BJ (cell line): ENCODE measurements around the gene ENG. TPM values are rescaled to one million over a fixed set of nuclear protein-coding genes. Genes with fewer than 3 reads are reported as not detected.
"Not testable (repeated sequence)": the region's sequence is repeated elsewhere in the genome, so short reads cannot be mapped to it uniquely, and the experiment has no call there.

Experiments
- CTCF ChIA-PET: fragments of 350-600 bp; formaldehyde crosslinking; extraction: SDS; loops from one replicate; lab custom pipeline; 2021; ENCODE audit warnings: antibody characterized with exemption, inconsistent platforms; lab: Yijun Ruan, JAX
- POLR2A ChIA-PET: fragments of 300-600 bp; sonication (Branson Sonifier 250); formaldehyde crosslinking; extraction: SDS; loops from one replicate; lab custom pipeline; 2021; ENCODE audit warnings: antibody characterized with exemption; lab: Charles Lee
- DNase-seq: peaks from one replicate; pipeline ENCODE4 v3.0.0-alpha.2; 2011; ENCODE audit warnings: low read depth
- H3K27me3 ChIP-seq: 2 replicates; pipeline ENCODE4 v1.6.0; 2011; ENCODE audit warnings: low read length; ENCODE audit not compliant: control insufficient read depth, insufficient read depth
- H3K36me3 ChIP-seq: 2 replicates; pipeline ENCODE4 v1.5.1; 2011; ENCODE audit warnings: low read length; ENCODE audit not compliant: control insufficient read depth, insufficient read depth
- H3K4me3 ChIP-seq: 2 replicates; pipeline ENCODE4 v1.5.1; 2011; ENCODE audit warnings: low read depth, mild to moderate bottlenecking, control low read depth, low read length
- polyA plus RNA-seq: library from polyadenylated mRNA; depleted of rRNA; stranded (reverse); fragments of >200 nt; gene quantifications from 2 replicates; pipeline ENCODE4 v1.2.3, GENCODE V29; 2011
- TF ChIP-seq, protein P1 (sequence below): IDR thresholded peaks from 2 replicates; pipeline ENCODE4 v1.5.1; 2011; ENCODE audit warnings: low read depth, mild to moderate bottlenecking, control low read depth, inconsistent platforms, low read length, moderate library complexity; ENCODE audit not compliant: insufficient read depth

Gene ENG
- polyA plus RNA-seq, 1 experiment, result 44.6 TPM

DNA sequence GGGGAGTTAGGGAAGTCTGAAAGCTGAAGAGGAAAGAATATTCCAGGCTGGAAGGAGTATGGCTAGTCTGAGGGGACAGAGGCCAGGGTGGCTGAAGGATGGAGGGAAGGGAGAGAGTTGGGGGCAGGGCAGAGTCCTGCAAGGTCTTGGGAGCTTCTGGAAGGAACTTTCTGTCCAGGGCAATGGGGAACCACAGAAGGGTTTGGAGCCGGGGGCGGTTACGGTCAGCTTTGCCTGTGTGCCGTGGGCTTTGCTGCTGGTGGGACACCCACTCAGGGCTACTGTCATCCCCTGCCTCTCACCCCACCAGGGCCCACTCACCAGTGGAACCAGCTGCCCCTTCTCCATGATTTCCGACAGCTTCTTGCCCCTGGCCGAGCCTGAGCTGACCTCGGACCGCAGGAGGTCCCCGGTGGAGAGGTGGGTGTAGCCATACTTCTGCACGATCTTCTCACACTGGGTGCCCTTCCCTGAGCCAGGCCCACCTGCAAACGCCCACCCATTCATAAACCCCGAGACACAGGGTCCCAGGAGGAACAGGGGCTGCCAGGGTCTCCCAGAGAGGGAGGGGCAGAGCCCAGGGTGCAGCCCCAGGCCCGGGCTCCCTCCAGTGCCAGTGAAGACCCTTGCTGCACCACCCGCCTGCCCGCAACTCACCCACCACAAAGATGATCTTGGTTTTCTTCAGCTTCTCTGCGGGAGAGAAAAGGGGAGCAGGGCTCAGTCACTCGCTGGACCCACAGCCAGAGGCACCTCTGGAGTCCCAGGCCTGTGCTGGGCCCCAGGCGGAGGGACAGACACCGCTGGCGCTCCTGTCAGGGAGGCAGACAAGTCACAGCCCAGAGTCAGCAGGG is 18.1 kb upstream of the ENG start:
- TF ChIP-seq, protein P1, sequence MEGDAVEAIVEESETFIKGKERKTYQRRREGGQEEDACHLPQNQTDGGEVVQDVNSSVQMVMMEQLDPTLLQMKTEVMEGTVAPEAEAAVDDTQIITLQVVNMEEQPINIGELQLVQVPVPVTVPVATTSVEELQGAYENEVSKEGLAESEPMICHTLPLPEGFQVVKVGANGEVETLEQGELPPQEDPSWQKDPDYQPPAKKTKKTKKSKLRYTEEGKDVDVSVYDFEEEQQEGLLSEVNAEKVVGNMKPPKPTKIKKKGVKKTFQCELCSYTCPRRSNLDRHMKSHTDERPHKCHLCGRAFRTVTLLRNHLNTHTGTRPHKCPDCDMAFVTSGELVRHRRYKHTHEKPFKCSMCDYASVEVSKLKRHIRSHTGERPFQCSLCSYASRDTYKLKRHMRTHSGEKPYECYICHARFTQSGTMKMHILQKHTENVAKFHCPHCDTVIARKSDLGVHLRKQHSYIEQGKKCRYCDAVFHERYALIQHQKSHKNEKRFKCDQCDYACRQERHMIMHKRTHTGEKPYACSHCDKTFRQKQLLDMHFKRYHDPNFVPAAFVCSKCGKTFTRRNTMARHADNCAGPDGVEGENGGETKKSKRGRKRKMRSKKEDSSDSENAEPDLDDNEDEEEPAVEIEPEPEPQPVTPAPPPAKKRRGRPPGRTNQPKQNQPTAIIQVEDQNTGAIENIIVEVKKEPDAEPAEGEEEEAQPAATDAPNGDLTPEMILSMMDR, result no peak
- Histone ChIP-seq H3K4me3 (no peak overlapping the region), H3K27me3 (no peaks in the 10 kb centered on the region), H3K36me3 (peaks cover 10% of the 10 kb centered on the region)
- no peak for DNase-seq
- CTCF ChIA-PET, result interaction anchor here (0.8 to 1.6 kb wide), 5 partner anchors 17 to 138 kb away, joined by 3 to 5 read pairs (median 4); partner anchors contain the start of genes ENG and TOR2A
- POLR2A ChIA-PET, result interaction anchor here (0.6 kb wide), 1 partner anchor 490 kb away, joined by 5 read pairs; no protein-coding TSS in a partner anchor

DNA sequence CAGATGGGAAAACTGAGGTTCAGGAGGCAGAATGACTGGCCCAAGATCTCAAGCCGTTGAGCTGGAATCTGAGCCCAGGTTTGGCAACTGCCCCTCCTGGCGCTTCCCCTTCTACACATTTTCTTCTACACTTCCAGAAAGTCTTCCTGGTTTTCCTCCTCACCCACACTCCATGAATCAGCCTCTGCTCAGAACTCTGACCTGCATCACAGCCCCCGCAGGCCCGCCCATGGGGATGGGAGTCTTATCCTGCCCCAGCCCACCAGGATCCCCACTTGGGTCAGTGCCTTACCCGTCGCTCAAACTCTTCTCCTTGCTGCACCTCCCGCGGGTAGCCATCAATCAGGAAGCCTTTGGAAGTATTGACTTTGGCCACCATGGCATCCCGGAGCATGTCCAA is 17.1 kb upstream of the ENG start:
- ChIA-PET CTCF (interaction anchor here (1.0 to 3.6 kb wide), 5 partner anchors 17 to 136 kb away, joined by 3 to 44 read pairs (median 30); partner anchors contain the start of genes ENG and TOR2A), POLR2A (no interaction called here)
- no peak for DNase-seq
- peaks cover 14% of the 10 kb centered on the region for H3K36me3 ChIP-seq
- TF ChIP-seq, protein P1, result no peak
- no peak overlapping the region for H3K4me3 ChIP-seq
- H3K27me3 ChIP-seq, result no peaks in the 10 kb centered on the region

DNA sequence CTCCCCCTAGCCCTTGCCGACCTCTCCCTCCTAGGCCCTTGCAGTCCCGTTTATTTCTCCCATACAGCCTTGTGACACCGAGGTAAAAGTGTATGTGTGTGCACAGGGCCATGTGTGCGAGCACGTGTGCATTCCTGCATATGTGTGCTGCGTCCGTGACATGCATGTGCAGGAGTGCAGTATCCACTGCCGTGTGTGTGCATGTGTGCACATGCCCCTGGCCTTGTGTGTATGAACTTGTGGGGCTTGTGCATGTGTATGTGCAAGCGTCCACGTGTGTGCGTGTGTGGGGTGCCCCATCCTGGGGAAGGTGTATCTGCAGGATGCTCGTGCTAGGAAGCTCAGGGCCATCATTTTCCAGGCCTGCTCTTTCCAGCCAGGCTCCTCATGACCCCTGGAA is 16.4 kb upstream of the ENG start:
- peaks cover 14% of the 10 kb centered on the region for H3K36me3 ChIP-seq
- TF ChIP-seq, protein P1, result no peak
- no peak for DNase-seq
- POLR2A ChIA-PET, result no interaction called here
- H3K4me3 ChIP-seq, result no peak overlapping the region
- no peaks in the 10 kb centered on the region for H3K27me3 ChIP-seq
- CTCF ChIA-PET, result interaction anchor here (0.9 to 3.6 kb wide), 11 partner anchors 10 to 142 kb away, joined by 3 to 44 read pairs (median 17); partner anchors contain the start of genes ENG and TOR2A

DNA sequence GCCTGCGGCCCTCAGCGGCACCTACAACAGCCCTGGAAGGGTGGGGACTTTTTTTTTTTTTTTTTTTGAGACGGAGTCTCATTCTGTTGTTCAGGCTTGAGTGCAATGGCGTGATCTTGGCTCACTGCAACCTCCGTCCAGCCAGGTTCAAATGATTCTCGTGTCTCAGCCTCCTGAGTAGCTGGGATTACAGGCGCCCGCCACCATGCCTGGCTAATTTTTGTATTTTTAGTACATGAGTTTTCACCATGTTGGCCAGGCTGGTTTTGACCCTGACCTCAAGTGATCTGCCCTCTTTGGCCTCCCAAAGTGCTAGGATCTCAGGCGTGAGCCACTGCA is 15.7 kb upstream of the ENG start:
- CTCF ChIA-PET, result interaction anchor here (0.8 to 3.6 kb wide), 35 partner anchors 8 to 285 kb away, joined by 3 to 44 read pairs (median 4); partner anchors contain the start of genes AK1, CDK9, ENG and ST6GALNAC4
- POLR2A ChIA-PET, H3K27me3 ChIP-seq, DNase-seq, H3K4me3 ChIP-seq: not testable (repeated sequence)
- peaks cover 14% of the 10 kb centered on the region for H3K36me3 ChIP-seq

DNA sequence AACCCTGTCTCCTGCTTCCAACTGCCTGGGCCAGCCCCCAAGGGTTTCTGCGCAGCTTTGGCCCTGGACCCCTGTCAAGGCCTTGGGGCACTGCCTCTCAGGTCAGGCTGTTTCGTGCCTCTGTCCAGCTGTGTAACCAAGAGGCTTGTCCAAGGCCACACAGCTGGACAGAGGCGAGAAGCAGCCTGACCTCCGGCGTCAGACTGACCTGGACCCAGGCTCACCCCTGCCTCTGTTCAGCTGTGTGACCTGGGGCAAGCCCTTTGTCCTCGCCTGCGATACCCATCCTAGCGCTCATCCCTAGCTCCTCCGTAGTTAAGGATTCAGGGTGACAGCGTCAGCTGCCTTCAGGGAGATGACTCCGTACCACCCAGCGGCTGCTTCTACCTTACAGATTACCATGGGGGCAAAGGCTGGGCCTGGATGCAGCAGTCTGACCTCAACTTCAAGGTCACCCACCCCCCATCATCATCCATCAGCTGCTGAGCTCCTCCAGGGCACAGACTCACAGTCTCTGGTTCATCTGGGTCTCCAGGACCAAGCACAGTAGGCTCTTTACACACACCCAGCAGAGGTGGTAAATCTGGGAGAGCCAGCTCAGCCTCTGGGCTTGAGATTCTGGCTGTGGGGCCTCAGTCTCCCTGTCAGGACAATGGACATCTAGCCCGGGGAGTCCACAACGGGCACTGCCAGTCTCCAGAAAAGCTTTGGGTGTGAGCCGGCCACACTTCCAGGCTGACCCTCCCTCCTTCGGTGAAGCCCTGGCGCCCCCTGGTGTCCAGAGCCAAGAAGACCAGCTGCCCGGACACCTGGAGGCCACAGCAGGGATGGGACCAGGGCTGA is 15.1 kb upstream of the ENG start:
- no peaks in the 10 kb centered on the region for H3K27me3 ChIP-seq
- POLR2A ChIA-PET, result no interaction called here
- no peak overlapping the region for H3K4me3 ChIP-seq
- DNase-seq, result no peak
- CTCF ChIA-PET, result interaction anchor here (0.5 to 3.6 kb wide), 42 partner anchors 9 to 284 kb away, joined by 3 to 44 read pairs (median 4); partner anchors contain the start of genes AK1, CDK9, ENG and SH2D3C
- peaks cover 14% of the 10 kb centered on the region for H3K36me3 ChIP-seq
- TF ChIP-seq, protein P1, result peak; percentile 90
